NCI-H446 (cell line): ENCODE measurements around the gene PDXDC1.
"Not testable (repeated sequence)": the region's sequence is repeated elsewhere in the genome, so short reads cannot be mapped to it uniquely, and the experiment has no call there.

Experiments used
- DNase-seq, 2 experiments: peaks; one replicate each; lab custom pipeline; 2025; lab: John Stamatoyannopoulos, UW

Gene PDXDC1

GRCh38 chr16:15065961-15066360, 91.1 kb downstream of the PDXDC1 start:
- not testable (repeated sequence) for DNase-seq

DNA sequence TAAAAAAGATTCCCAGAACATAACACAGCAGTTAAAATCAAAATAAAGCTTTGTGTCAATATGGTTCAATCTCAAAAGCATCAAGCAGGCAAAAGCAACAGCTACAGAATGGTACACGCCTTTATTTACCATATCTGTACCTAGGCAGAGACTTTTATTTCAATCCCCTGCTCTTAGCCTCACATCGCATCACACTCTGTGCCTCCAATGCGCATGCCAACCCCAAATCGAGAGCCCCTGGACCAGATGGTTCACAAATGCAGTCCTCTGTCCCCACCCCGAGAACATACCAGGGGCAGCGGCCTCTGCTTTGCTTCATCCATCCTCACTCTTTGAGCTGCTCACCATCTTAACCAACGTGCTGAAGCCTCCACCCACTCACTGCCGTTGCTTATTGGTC, 91.9 kb downstream of the PDXDC1 start:
- DNase-seq = not testable (repeated sequence)

- DNase-seq = not testable (repeated sequence)
Observed at GRCh38 chr16:15071013-15071412, 96.2 kb downstream of the PDXDC1 start.

DNA sequence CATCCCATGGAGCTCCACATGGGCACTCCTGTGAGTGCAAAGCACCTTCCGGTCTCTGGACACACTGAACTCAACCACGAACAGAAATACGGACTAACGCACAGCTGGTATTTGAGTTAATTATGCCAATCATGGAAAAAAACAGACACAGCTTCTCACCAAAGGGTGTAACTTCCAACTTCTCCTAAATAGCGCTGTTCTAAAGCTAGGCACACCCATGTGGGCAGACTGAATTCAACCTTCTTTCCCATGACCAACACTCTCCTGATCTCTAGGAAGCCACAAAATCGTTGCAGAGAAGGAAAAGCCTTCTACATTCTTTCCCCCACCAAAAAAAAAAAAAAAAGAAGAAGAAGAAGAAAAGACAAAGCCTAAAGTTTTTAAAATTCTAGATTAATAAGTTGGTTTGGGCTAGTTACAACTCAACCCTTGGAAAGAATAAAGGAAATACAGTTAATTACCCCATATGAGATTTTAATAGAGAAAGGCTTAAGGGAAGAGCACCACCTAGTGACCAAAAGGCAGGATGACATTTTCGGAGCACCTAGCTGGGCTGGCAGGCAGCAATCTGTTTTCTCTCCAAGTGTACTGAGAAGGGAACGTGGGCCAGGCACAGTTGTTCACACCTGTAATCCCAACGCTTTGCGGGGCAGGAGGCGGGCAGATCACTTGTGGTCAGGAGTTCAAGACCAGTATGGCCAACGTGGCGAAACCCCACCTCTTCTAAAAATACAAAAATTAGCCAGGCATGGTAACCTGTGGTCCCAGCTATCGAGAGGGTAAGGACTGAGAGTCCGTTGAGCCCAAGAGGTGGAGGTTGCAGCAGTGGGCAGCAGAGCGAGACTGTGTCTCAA, 97.3 kb downstream of the PDXDC1 start:
- DNase-seq = not testable (repeated sequence)

- DNase-seq = no peak
Observed at GRCh38 chr16:15073101-15073500, 98.3 kb downstream of the PDXDC1 start.

GRCh38 chr16:15076161-15076560, 101.3 kb downstream of the PDXDC1 start:
- DNase-seq = not testable (repeated sequence)

DNA sequence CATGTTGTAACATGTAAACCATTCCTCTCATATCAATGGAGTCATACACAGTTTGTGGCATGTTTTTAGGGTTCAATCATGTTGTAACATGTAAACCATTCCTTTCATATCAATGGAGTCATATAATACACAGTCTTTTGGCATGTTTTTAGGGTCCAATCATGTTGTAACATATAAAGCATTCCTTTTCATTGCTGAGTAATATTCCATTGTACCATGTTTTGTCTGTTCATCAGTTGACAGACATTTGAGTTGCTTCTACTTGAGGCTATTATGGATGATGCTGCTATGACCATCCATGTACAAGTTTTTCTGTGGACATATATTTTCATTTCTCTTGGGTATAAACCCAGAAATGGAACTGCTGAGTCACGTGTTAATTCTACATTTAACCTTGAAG, 106.1 kb downstream of the PDXDC1 start:
- not testable (repeated sequence) for DNase-seq

GRCh38 chr16:15082788-15083187, 108.0 kb downstream of the PDXDC1 start:
- DNase-seq = not testable (repeated sequence)

DNA sequence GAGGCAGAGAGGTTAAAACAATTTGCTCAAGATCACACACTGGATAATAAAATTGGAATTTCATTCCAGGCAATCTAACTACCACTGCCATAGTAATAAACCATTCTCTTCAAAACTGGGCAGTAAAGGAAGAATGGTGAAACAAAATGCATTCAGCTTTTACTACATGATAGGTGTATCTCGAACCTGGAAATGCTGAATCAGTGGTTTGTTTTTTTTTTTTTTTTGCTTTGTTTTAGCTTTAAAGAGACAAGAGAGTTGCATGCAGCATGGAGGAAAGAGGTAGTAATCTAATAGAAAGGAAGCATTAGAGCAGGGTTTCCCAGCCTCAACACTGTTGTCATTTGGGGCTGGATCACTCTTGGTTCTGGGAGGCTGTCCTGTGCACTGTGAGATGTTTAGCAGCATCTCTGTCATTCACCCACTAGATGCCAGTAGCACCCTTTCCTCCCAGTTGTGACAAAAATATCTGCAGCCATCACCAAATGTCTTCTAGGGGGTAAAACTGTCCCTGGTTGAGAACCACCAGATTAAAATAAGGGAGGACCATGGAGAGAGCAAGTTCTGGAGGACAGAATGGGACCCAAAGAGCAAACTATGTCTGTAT, 115.9 kb downstream of the PDXDC1 start:
- not testable (repeated sequence) for DNase-seq

DNA sequence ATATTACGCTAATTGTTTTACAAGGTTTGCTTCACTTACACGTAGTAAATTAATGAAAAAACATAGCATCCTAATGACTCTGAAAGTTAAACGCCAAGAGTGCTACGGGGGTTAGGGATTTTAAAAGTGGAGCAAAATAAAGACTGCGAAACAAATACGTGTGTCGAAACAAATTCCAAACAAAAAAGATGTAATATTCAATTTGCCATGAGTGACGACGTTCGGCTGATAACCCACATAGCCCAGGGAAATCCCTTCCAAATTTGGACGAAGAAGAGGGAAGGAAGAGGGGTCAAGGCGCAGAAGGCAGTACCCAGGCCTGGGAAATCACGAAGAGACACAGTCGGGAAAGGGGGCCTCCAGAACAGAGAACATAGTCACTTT, 118.7 kb downstream of the PDXDC1 start:
- DNase-seq = not testable (repeated sequence)

GRCh38 chr16:15093955-15094827, 119.4 kb downstream of the PDXDC1 start, which contains the start of gene RRN3:
Gene RRN3 (minus strand): TSS chr16:15094272. CDS start chr16:15094233, 39 bp downstream.
- DNase-seq = peak; percentile 49 to 93

DNA sequence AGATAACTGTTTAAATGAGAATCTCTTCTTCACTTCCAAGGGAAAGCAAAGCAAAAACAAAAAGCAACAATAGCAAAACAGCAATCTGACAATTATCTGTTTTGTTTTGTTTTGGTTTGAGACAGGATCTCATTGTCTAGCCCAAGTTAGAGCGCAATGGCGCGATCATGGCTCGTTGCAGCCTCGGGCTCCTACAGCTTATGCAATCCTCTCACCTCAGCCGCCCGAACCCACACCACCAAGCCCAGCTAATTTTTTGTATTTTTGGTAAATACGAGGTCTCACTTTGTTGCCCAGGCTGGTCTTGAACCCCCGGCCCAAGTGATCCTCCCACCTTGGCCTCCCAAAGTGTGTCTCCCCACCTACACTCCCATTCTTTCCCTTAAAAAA, 121.8 kb downstream of the PDXDC1 start:
- DNase-seq = not testable (repeated sequence)

- DNase-seq = not testable (repeated sequence)
Observed at GRCh38 chr16:15099366-15099909, 124.6 kb downstream of the PDXDC1 start.

DNA sequence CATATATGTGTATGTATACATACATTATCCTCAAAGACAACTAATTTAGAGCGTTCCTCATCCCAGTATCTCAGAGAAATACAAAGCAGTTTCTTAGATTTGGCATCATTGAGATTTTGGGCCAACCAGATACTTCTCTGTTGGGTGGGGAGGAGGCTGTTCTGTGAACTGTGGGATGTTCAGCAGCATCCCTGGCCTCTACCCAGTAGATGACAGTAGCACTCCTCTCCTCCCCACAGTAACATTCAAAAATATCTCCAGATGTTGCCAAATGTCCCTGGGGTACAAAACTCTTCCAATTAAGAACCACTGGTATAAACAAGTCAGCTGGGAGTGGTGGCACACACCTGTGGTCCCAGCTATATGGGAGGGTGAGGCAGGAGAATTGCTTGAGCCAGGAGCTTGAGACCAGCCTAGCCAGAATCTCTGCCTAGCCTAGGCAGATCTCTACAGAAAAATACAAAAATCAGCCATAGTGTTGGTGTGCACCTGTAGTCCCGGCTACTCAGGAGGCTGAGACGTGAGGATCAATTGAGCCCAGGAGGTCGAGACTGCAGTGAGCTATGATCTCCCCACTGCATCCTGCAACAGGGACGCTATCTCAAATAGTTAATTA, 125.7 kb downstream of the PDXDC1 start:
- DNase-seq = not testable (repeated sequence)

- DNase-seq = not testable (repeated sequence)
Observed at GRCh38 chr16:15127641-15128425, 153.0 kb downstream of the PDXDC1 start.

GRCh38 chr16:15130256-15130932, 155.6 kb downstream of the PDXDC1 start:
- not testable (repeated sequence) for DNase-seq

GRCh38 chr16:15130943-15131700, 156.3 kb downstream of the PDXDC1 start:
- not testable (repeated sequence) for DNase-seq

GRCh38 chr16:15132719-15133428, 158.0 kb downstream of the PDXDC1 start:
- DNase-seq = not testable (repeated sequence)

DNA sequence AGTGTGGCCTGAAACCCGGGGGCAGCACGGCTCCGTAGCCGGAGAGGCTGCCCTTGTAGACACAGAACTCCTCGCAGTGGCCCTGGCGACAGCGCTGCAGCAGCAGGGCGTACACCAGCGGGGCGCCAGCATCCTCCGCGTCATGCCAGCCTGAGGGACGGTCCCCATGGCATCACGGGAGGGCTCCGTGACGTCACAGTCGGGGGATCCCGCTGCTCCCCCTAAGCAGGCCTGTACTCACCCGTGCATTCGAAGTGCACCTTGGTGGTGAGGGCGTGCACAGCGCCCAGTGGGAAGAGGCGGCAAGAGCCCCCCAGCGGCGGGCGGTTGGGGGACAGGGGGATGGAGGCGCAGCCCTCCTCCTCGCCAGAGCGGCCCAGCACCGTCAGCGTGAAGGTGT, 158.7 kb downstream of the PDXDC1 start:
- DNase-seq = not testable (repeated sequence)
